GM19193 (cell line): ENCODE data around the gene TANGO2.

Experiments used
- POLR2A ChIP-seq: IDR thresholded peaks from 4 replicates; pipeline ENCODE4 v1.6.1; 2011; ENCODE audit not compliant: insufficient read depth, insufficient read length; ENCODE audit errors: extremely low read depth

TANGO2 gene

DNA sequence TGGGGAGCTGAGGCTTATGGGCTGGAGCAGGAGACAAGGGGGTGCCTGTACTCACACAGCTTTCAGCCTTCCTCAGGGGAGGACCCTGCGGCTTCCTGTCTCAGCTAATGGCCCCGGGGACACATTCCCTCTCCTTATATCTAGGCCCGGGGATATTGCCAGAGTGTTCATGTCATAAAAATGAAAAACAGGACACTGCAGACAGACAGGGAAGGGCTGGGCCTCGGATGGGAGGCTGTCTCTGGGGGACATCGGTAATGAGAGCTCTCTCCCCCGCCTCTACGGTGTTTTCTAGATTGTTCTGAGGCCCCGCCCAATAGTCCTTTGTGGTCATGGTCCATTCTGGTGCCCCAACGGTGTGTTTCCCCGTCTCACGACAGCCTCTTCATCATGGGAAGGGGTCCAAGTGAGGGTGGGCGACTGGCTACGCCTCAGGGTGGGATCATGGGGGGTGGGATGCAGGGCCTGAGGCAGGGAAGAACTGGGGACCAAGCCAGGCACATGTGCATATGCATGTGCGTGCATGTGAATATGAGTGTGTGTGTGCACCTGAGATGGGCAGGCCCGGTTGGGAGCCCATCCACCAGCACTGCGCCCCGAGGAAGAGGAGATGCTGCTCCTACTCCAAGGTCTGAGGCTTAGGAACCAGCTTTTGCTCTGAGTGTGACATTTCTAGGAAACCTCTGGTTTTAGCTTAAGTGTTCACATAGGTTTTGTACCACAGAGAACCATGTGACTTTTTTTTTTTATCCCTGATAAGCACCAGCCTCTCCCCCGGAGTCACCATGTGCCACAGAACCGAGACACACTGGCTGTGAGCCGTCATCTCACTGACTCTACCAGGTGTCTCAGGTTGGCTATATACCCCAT is 9.6 kb upstream of the TANGO2 start:
- TF ChIP-seq POLR2A: no peak

DNA sequence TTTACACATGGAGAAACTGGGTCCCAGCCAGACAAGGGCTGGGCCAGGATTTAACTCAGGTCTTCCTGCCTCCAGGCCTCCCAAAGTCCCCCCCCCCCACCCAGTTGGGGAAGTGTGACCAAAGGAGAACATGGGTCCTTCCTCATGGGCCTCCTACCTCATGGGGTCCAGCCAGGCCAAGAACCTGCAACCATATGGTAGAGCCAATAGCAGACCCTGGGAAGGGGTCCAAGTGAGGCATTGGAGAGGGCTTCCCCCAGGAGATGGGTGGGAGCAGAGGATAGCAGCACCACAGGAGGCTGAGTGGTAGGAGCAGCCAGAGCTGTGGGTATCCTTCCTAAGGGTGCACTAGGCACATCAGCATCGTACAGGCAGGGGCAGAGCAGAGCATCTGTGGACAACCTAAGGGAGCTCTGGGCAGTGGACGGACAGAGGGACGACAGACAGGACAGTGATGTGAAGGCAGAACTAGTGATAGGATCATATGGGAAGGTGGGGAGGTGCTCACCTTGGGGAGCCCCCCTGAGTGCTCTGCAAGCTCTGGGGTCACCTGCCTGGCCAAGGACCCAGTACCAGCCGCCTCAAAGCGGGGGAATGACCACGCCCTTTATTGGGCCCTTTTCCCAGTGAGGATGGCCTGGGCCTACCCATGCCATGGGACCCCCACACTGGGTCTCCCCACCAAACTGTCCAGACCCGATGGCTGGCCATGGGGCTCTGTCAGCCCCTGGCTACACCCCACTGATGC is 8.7 kb upstream of the TANGO2 start:
- TF ChIP-seq POLR2A: no peak

DNA sequence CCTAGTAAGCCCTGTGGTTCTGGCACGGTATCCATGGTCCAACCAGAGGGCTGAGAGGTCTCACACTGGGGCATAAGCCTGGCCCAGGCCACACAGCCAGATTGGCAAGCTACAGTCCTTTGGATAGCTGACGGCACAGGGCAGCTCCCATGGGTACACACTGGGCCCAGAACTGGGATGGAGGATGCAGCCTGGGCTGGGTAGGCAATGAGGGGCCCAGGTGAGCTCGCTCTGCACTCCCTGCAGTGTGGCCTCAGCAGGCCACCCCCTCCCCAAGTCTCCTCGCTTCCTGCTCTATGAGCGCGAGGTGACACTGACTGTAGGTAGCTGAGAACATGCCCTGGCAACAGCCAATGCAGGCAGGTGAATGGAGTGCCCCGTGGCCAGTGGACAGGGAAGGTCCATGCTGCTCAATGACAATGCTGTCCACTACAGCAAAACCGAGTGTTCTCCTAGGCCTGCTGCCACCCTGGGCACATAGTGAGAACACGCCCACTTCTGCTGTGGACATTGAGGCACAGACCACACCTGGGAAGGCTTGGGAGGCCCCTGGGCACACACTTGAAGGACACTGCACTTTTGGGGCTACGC is 8.1 kb upstream of the TANGO2 start:
- no peak for TF ChIP-seq POLR2A

DNA sequence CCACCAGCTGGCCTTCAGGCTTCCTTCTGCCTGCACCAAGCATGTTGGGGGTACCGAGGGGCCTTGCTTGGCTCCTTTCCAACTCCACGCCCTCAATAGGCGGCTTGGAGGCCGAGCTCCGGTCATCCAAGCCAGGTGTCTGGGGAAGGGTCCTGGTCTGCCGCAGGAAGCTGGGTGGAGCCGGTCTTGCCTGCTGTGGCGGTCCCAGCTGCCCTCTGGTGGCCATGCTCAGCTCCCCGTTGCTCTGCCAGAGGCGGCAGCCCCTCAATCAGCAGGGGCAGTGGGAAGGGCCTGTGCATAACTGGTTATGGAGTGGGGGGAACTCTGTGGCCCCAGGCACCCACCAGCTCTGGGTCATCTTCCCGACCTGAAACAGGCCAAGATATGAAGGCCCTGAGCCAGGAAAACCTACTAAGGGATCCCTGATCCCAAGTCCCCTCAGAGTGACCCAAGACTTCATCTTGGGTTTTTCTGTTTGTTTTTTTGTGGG is 7.5 kb upstream of the TANGO2 start:
- TF ChIP-seq POLR2A: no peak

DNA sequence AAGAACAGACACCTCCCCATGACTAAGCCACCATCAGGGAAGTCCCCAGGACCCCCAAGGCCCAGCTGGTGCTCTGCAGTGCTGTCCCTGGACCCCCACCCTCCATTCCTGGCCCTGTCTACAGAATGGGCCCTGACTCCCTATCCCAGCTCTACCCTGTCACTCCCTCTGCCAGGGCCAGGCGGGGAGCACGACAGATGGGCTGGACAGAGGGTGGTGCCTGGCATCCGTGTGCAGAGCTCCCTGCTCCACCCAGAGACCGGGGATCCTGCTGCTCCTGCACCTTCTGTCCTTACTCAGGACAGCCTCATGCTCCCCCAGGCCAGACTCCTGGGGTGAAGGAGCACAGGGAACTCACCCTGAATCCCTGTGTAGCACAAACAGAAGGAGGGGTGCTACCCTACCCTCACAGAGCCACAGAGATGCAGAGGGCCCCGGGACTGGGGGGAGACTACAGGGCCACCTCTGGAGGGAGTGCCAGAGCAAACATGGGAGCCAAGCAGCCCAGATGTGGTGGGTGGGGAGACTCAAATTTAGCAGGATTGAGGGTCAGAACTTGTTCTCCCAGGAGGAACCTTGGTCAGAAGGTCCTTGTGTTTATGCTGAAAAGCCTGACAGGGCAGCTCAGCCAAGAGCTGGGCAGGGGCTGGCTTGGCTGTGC is 6.3 kb upstream of the TANGO2 start:
- no peak for TF ChIP-seq POLR2A

DNA sequence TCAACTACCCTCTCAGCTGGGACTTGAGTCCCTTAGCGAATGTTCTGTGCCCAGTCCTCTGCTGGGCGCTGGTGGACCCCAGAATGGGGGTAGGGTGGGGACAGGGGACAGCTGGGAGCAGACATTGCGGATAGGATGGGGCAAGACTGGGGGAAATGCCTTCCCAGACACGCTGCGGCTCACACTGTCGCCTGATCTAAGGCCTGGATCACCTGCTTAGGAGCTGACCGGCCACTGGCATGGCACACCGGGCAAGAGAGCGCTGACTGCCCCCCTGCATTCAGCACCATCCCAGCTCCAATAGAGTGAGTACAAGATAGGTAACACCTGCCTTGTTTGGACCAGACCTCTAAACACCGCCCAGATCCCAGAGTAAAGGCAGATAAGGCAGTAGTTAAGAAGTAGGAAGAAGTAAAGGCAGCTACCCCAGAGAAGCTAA is 5.7 kb upstream of the TANGO2 start:
- no peak for TF ChIP-seq POLR2A

DNA sequence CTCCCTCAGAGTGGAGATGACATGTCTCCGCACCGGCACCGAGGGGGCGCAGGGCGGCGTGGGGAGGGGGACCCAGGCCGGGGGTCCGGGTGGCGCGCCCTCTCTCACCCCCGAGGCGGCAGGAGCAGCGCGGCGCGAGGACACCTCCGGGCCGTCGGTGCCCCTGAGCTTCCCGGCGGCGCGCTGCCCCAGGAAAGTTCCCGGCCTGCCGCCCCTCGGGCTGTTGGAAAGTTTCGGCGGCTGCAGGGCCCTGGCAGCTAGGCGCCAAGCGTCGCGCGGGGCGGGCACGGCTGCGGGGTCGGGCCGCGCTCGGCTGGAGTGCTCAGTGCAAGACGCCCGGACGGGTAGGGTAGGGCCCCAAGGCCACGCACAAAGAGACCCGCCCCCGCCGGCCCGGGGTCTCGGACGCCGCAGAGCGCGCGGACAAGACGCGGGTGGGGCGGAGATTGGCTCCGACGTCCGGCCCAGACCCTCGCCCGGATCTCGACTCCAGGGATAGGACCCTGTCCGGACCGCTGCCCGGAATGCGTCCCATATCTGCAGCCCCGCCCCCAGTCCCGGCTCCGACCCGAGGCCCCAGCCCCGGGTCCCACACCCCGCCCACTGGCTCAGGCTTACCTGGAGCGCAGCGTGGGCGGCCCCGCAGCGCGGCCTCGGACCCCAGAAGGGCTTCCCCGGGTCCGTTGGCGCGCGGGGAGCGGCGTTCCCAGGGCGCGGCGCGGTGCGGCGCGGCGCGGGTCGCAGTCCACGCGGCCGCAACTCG is 4.8 kb upstream of the TANGO2 start:
- TF ChIP-seq POLR2A: no peak

DNA sequence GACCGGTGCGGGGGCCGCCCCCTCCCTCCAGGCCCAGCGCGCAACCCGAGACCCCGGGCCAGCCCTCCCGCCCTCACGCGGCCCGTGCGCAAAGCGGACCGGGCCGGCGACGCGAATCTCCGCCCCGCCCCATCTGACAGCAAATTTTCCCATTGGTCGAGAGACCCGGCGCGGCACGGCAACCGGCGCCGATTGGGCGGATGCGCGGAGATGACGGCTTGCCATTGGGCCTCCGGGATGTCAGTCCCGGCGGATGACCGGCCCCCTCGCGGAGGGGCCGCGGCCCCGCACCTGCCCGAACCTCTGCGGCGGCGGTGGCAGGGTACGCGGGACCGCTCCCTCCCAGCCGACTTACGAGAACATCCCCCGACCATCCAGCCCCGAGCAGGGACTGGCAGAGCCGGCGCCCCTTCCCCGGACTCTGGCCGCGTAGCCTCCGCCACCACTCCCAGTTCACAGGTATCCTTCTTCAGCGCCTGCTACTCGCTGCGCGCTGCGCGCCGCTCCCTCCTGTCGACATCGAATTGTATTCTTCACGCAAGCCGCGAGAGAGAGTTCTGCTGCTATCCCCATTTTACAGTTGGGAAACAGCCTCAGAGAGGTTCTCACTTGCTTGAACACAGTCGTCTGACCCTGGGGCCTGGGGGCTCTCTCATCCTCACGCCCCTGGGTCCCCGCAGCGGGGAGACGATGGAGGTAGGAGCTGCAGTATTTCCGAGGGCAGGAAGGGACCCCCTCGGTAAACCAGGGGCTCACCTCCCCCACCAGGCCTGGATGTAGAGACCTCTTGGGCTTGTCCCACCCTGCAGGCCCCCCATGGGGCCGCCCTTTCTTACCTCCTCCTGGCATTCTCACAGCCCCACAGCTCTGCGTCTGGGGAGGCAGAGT is 3.9 kb upstream of the TANGO2 start, which contains the start of gene ARVCF:
ARVCF (minus strand) TSS at position 90 of the 888 bp plus-strand sequence. CDS start 26,029 bp downstream, outside the sequence.
- no peak for TF ChIP-seq POLR2A

DNA sequence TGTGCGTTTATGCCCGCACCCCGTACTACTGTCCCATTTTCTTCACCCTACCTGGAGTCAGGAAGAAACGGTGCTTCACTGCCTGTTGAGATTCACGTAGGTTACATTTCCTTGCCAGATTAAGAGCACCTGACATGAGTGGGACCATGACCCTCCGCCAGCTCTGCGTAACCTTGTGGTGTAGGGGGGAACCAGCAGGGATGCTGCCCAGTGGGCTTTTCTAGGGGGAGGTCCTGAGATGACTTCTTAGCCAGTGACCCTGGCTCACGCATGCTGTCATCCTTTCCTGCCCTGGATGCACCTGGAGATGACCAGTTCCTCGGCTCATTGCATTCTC is 3.3 kb upstream of the TANGO2 start:
- TF ChIP-seq POLR2A: no peak

DNA sequence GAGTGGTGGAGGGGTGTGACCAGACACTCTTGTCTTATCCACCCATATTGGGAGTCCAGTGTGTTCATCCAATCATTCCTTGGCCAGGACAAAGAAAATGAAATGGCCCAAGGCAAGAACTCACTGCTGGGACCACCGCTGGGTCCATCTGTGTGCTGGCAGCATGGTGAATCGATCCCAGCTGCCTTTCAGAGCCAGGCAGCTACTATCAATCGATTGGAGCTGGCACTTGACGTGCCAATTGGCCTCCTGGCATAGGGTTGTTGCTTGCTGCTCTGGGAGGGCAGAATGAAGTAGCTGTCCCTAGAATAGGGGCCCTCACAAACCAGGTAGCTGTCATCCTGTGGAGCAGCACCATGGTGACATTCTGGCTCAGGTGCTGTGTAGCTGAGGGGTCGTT is 2.9 kb upstream of the TANGO2 start:
- no peak for TF ChIP-seq POLR2A

DNA sequence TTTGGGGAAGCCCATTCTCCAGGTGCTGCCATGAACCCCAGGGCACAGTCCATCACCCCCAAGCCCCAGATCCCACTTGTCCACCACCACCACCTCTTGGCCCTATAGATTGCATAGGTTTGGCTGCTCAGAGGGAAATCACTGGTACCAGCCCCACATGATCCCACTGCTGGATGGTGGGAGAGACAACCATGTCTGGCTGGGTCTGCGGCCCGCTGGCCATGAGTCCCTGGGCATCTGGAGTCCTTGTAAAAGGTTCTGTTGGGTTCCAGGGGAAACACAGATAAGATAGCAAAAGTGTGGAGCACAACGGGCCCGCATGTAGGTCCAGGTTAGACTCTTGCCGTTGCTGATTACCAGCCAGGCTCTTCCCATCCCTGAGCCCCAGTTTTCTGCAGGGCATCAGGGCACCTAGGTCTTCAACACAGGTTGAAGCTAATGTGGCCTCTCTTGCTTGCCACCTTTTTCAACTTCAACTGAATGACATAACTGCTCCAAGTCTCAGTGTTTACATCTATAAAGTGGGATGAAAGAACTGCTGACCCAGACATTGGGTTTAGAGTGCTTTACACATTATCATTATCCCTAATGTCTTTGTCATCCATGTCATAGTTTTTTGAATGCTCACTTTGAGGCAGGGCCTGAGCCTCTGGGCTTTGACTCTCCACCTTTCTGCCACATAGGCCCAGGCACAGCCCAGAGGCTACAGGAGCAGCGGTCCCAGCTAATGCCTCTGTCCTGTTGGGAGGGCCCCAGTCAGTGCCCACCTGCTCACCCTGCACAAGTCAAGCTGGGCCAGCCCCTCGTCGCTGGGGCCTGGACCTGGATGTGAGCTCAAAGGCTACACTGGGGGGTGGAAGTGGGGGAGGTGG is 1.0 kb upstream of the TANGO2 start:
- no peak for TF ChIP-seq POLR2A
